ELR (cell line): ENCODE measurements around the gene COMMD6.
"Not testable (repeated sequence)": the region's sequence is repeated elsewhere in the genome, so short reads cannot be mapped to it uniquely, and the experiment has no call there.

Source experiments
- DNase-seq: peaks from one replicate; pipeline ENCODE4 v3.0.0-alpha.2; 2015; ENCODE audit warnings: low read depth

Gene COMMD6

GRCh38 chr13:75537401-75538365, at the start of gene COMMD6:
Gene COMMD6, minus strand, starts transcription at chr13:75537841. Its CDS starts 36 bp downstream, at chr13:75537805.
- DNase-seq, result peak; percentile 94

- no peak for DNase-seq
Observed at GRCh38 chr13:75585153-75585552, 47.5 kb upstream of the COMMD6 start.

GRCh38 chr13:75583091-75583490, 45.5 kb upstream of the COMMD6 start:
- DNase-seq, result no peak

- DNase-seq, result no peak
Observed at GRCh38 chr13:75581874-75582640, 44.4 kb upstream of the COMMD6 start.

GRCh38 chr13:75579529-75579928, 41.9 kb upstream of the COMMD6 start:
- DNase-seq, result no peak

DNA sequence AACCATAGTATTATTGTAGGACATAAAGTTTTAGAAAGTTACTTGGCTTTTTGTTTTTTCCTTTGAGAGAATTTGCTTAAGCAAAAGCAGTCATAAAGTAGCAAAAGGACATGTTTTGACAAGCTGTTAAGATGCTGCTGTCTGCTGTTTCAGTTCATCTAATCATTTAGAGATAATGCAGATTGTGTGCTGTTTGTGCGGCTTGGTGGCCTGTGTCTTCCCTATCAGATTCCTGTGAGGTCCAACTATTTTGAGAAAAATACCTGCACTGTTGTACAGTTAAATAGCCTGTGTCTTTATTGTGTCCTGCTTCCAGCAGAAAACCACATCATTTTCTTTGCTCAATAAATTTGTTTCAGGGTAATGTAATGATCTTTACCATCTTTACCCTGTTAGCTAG, 31.9 kb upstream of the COMMD6 start:
- DNase-seq, result no peak

- peak; percentile 69 for DNase-seq
Observed at GRCh38 chr13:75566658-75567057, 29.0 kb upstream of the COMMD6 start.

GRCh38 chr13:75558145-75558840, 20.7 kb upstream of the COMMD6 start:
- DNase-seq, result no peak

DNA sequence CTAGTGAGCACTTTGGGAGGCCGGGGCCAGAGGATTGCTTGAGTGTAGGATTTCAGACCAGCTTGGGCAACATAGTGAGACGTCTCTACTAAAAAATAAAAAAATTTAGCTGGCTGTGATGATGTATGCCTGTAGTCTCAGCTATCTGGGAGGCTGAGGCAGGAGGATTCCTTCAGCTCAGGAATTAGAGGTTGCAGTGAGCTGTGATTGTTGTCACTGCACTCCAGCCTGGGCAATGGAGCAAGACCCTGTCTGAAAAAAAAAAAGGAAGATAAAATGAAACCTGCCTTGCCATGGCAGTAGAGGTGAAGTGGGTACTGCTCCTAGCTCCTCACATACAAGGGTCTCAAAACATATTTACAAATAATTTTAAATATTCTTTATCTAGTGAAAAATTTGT, 19.3 kb upstream of the COMMD6 start:
- no peak for DNase-seq

- DNase-seq, result no peak
Observed at GRCh38 chr13:75555836-75556235, 18.2 kb upstream of the COMMD6 start.

DNA sequence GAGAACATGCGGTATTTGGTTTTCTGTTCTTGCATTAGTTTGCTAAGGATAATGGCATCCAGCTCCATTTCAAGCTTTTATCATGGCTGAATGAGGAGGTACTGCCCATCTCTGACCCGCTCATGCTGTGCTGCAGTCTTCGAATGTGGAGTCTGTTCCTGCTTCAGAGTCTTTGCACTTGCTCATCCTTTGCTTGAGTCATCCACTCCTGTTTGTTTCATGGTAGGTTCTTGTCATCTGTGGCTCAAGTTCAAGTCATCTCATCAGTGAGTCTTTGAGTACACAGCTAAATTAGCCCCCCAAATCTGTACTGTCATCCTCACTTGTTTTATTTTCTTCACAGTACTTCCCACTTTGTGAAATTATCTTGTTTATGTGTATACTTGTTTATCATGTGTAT, 17.3 kb upstream of the COMMD6 start:
- DNase-seq, result peak; percentile 40

- DNase-seq, result no peak
Observed at GRCh38 chr13:75554464-75554863, 16.8 kb upstream of the COMMD6 start.

DNA sequence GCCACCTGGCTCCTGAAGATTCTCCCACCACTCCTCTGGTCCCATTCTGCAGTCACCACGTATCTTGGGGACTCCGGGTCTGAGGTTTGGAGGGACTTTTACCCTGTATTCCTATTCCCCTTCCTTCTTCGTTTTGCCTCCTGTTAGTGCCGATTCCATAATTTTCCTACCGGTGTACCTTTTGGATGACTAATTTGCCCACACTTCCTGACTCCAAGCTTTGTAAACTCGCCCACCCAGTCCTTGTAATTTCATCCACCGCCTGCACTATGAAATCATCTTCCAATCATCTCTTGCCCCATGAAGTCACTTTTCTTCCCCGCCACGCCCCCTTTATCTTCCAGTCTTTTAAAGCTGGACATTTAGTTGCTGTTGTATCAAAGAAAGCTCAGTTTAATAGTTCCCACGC, 12.5 kb upstream of the COMMD6 start:
- DNase-seq, result peak; percentile 86

GRCh38 chr13:75549262-75550158, 11.9 kb upstream of the COMMD6 start, which contains the start of gene UCHL3:
Gene UCHL3, plus strand, starts transcription at chr13:75549791. Its CDS starts 30 bp downstream, at chr13:75549821.
- peak; percentile 97 for DNase-seq

DNA sequence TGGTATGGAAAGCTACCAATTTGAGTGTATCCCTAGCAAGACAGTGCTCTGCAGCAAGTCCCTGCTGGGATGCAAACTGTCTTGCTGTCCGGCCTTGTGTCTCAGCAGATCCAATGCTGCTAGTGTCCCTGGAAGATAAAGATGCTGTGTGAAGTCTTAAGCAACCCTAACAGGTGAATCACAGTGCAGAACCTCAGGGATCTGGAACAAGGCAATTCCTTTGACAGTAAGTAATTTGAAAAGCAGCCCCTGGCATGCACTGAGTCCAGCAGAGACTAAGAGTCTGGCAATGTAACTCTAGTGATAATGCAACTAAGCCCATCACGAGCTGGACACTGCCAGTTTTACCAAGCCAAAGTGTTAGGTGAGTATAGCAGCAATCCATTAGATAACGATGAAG, 10.3 kb upstream of the COMMD6 start:
- no peak for DNase-seq

DNA sequence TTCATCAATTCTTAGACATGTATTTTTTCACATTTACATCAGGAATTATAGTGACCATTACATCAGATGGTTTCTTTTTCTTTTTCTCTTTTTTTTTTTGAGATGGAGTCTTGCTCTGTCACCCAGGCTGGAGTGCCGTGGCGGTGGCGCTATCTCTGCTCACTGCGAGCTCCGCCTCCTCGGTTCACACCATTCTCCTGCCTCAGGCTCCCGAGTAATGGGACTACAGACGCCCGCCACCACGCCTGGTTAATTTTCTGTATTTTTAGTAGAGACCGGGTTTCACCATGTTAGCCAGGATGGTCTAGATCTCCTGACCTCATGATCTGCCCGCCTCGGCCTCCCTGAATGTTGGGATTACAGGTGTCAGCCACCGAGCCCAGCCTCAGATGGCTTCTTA, 7.7 kb upstream of the COMMD6 start:
- DNase-seq, result not testable (repeated sequence)

- peak; percentile 20 for DNase-seq
Observed at GRCh38 chr13:75544681-75545330, 7.2 kb upstream of the COMMD6 start.

- no peak for DNase-seq
Observed at GRCh38 chr13:75541961-75542360, 4.3 kb upstream of the COMMD6 start.

DNA sequence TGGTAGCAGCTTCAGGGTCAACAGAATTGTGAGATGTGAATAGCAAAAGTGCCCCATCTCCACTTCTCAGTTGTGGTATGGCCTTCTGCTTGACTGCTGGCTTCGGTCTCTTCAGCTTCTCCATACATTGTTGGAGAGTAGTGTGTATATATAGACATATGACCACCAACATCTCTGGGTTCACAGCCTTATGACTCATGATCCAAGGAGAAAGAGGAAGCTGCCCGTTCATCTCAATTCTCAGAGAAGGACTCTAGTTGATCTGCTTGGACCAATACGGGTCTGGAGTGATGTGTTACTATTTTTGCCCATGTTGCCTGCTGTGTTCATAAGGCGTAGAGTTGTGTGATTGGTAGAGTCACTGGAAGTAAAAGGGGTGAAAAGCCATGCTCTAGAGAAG, 3.6 kb upstream of the COMMD6 start:
- DNase-seq, result peak; percentile 43

- no peak for DNase-seq
Observed at GRCh38 chr13:75533861-75534260, 3.8 kb downstream of the COMMD6 start.

DNA sequence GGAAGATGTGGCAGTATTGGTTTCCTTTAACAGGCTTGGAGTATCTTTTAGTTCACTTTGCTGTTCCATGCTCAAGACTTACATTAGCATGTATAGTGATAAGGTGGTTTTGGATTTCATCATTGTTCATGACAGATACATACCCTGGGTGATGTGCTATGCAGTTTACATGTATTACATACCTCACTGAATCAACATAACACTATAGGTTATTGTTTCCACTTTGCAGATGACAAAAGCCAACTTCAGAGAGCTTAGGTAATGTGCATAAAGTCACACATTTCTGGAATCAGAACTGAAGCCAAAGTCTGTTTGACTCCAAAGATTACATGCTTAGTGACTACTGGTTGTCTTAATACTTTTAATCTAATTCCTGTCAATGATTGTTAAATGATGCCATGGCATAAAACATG, 7.1 kb downstream of the COMMD6 start:
- DNase-seq, result no peak
